HG02943 (cell line): ENCODE results near the gene MAP3K4.

Experiments used
- ATAC-seq: cut with Tn5 transposase; IDR thresholded peaks from one replicate; pipeline ENCODE4 v1.9.1; 2021; ENCODE audit warnings: mild to moderate bottlenecking, low read depth, moderate library complexity; ENCODE audit not compliant: unreplicated experiment

The MAP3K4 gene

GRCh38 chr6:160999516-160999915 is 7.9 kb downstream of the MAP3K4 start:
- ATAC-seq: no peak

DNA sequence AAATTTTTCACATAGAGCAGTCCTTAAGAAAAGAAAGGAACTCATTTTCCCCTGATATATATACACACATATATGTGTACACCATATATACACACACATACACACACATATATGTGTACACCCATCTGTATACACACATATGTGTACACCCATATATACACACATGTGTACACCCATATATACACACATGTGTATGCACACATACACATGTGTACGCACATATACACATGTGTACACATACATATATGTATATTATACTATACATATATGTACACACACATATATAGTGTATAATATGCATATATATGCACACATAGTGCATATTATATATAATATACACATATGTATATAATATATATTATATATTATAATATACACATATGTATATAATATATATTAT is 9.1 kb downstream of the MAP3K4 start:
- no peak for ATAC-seq

DNA sequence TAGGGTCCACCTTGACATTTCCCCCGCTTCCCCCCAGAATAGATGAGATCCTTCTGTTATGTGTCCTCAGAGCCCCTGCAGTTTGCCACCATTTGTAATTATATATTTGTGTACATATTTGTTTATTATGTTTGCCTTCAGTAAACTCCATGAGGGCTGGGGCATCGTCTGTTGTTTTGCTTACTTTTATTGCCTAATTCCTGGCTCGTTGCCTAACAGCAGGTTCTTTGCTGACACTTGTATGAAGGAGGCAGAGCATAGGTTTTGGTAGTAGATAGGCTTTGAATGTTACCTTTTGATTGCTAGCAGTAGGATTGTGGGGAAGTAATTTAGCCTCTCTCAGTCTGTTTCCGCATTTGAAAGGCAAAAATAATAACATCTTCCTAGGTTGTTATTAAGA is 9.9 kb downstream of the MAP3K4 start:
- no peak for ATAC-seq

DNA sequence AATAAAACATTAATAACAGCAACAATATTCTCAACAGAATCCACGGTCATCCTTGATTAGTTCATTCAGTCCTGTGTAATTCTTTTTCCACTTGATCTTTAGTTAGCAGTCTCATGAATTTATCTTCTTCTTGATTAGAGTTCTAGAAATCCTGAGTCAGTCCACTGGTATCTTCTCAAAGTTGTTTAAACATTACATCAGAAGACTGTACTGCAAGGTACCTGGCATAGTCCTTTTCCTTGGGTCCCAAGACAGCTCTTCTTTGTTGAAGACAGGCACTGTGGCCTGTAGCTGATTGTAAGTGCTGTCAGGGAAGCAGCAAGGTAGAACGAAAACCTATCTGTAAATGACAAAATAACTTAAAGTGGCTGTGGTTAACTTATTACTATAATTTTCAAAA is 11.8 kb downstream of the MAP3K4 start:
- no peak for ATAC-seq

DNA sequence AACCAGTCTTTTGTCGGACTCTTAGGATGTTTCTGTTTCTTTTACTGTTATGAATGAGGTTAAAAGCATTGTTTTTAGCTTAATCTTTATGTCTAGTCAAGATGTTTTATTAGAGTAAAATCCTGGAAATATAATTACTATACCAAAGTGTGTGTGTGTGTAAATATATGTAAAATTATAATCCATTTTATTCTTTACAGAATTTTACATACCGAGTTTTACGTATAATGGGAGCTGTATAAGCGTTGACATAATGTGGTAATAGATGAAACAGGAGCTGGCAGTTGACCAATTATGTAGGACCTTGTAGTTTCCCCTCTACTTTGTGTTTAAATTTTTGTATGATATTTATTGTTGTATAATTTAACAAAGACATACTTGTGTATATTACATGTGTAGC is 16.7 kb downstream of the MAP3K4 start:
- ATAC-seq: no peak

DNA sequence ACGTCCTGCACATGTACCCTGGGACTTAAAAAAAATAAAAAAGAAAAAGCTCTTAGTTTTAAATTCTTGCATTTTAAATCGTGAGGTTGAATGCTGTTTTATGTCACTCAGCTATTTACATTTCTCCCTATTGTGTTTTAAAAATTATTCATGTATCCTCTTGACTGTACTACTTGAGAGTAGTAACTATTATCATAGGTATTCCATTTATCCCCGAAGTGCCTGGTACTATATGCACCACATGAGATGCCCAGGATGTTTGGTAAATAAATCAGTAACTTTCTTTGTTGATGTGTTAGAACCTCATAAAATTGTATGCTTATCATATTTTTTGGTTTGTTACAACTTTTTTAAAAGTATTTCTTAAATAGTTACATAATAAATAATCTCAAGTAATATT is 18.4 kb downstream of the MAP3K4 start:
- ATAC-seq: no peak

DNA sequence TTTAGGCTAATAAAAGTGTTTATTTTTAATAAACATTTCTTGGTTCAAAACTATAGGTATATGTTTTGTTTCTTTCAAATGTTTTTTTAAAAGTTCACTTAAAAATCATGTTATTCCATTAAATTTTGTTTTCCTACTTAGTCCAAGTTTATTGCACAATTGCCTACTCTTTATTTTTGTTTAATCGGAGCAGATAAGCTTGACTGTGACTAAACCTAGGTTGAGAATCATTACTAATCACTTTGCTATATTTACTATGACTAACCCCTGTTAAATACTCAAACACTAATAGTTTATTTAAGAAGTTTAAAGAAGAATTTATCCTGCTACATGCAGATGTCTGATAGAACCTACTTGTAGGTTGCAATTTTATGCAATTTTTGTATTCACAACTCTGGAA is 18.8 kb downstream of the MAP3K4 start:
- no peak for ATAC-seq

GRCh38 chr6:161011492-161012480 is 20.2 kb downstream of the MAP3K4 start:
- ATAC-seq: no peak

DNA sequence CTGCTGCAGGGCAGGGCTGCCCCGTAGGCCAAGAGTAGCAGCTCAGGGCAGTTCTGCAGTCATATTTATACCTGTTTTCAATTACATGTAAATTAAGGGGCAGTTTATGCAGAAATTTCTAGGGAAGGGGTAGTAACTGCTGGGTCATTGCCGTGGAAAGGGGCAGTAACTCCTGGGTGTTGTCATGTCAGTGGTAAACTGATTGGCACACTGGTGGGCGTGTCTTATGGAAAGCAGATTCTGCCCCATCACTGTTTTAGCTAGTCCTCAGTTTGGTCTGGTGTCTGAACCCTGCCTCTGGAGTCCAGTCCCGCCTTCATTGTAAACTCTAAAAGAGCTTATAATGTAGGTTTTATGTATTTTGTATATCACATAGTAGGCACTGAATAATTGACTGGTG is 22.1 kb downstream of the MAP3K4 start:
- ATAC-seq: no peak

- ATAC-seq: no peak
These were observed 26.4 kb downstream of the MAP3K4 start for GRCh38 chr6:161017766-161018564.

GRCh38 chr6:161019324-161019839 is 27.8 kb downstream of the MAP3K4 start:
- ATAC-seq: no peak

DNA sequence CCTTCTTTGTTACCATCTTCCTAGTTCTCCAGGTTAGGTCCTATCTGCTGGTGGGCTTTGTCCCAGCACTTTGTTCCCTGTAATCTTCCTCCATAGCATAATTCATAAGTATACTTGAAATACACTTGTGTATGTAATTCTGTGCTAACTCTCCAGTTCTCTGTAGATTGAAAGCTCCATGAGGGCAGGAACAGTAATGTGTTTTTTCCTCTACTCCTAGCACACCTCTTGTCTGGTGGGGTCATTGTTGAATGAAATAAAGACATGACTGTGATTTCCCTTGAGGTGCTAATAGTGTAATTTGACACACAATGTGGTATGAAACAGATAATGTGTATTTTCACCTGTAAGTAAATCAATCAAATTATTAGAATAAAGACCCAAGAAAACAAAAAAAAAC is 30.0 kb downstream of the MAP3K4 start:
- no peak for ATAC-seq

DNA sequence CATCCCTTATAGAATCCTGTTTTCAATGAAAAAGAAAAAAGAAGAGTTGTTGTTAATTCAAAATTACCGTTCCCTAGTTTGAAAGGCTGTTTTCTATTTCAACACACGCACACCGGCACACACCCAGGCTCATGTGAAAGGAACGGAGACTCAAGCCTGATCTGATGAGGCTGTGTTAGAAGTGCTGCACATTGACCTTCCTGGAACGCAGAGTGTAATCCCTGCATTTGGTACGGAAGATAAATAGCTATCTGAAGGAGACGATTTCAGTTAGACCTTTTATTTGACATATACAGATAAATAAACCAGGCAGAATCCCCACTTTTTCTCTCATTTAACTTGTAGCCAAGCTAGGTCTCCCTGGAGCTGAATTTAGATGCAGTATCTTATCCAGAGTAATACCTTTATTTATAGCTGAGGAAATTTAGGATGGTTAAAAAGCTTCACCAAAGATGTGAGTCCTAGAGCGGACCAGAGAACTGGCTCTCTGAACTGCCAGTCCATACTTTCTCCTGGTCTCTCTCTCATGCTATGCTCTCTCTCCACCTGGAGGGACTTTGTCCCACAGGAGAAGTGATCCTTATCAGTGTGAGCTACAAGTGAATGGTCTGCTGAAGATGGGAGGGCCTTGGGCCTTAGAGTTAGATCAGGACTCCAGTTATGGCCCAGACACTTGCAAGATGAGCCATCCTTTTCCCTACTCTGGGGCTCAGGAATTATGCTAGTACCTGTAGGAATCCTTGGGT is 30.6 kb downstream of the MAP3K4 start:
- ATAC-seq: no peak

DNA sequence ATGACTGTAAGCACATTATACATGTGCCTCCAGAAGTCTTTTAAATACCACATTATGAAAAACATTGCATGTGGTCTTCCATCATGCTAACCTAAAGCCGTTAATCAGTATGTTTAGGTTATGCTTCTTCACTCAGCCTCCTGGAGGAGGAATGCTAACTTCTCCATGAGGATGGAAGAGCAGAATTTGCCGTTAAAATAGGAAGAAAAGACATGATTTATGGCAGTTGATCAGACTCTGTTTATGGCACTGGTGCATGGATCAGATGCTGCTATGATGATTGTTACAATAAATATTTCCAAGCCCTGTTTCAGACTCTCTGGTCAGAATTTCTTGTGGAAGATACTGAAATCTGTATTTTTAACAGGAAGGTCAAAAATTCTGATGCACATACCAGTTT is 31.7 kb downstream of the MAP3K4 start:
- no peak for ATAC-seq

- ATAC-seq: no peak
These were observed 32.9 kb downstream of the MAP3K4 start for GRCh38 chr6:161024364-161024920.

- no peak for ATAC-seq
These were observed 35.8 kb downstream of the MAP3K4 start for GRCh38 chr6:161027385-161027784.

DNA sequence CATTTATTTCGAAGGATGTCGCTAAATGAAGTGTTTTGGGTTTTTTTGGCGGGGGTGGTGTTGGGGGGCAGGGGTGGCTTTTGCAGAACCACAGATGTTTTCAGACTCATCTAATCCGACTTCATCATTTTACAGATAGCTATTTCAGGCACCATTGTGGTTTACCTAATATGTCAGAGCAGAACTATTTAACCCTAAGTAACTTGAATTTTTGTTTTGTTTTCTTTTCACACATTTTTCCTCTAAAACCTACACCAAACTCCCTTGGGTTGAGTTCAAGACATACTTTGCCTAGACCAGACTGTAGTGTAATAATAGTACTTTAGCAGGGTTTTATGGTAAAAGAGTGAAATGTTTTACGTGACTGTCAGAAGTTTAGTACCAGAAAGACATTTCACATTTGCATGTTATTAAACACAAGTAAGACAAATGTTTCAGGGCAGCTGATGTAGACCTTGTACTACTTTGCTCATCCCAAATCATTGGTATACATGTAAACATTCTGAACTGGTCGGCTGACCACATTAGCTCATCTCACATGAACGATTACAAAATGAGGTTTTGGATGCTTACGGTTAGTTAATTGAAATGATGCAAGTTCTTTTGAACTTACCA is 37.7 kb downstream of the MAP3K4 start:
- peak; percentile 75 for ATAC-seq

DNA sequence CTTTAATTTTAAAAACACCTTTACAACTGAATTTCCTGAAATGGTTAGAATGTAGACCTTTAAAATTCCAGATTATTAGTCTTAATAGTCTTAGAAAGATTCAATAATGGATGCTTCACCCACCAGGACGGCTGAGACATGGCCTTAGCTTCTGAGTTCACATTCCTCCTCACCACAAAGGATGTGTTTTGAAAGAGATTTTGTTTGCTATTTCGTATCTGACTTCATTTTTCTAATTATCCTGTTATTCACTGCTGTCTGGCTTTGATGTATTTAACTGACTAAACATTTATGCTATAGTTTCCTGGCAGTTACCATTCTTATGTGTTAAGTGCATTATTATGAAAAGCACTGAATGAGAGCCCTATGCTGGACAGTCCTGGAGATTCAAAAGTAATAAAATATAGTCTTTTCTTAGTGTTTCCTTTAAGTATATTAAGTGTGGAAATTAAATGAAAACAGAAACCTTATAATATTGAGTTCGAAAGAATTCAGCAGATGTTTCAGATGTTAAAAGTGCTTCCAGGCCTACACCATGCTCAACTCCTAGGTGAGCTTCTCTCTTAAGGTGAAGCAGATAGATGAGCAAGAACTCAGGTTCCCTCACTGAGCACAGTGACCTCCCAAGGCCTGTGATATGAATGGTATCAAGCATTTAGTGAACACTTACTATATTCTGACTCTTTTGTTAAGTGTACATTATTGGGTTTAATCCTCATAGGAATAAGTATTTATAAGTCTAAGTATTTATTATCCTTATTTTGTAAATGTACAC is 40.3 kb downstream of the MAP3K4 start:
- no peak for ATAC-seq

DNA sequence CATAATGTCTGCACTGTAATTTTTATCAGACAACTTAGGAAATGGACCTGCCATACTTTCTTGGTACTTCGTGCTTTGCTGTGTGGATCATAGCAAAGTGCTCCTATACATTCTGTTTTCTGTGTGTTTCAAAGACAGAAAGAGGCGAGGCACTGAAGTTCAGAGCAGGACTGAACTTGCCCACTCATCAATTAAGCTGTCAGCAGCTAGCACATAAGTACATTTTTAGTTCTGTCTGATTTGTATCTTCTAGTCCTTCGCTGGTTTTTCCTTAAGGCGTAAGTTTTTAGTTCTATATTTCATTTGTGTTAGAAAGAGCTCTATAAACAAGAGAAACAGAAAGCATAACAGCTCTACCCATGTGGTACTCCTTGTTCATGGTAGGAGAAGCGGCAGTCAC is 42.1 kb downstream of the MAP3K4 start:
- ATAC-seq: no peak
